Activated T-cell treated with anti-CD3 and anti-CD28 coated beads for 24 hours (primary cell): ENCODE data around the gene SMARCC2.
"Not testable (repeated sequence)": the region's sequence is repeated elsewhere in the genome, so short reads cannot be mapped to it uniquely, and the experiment has no call there.

ENCODE experiments used
- DNase-seq: peaks from one replicate; pipeline ENCODE4 v3.0.0-alpha.2; 2020; ENCODE audit warnings: low read depth

The SMARCC2 gene

DNA sequence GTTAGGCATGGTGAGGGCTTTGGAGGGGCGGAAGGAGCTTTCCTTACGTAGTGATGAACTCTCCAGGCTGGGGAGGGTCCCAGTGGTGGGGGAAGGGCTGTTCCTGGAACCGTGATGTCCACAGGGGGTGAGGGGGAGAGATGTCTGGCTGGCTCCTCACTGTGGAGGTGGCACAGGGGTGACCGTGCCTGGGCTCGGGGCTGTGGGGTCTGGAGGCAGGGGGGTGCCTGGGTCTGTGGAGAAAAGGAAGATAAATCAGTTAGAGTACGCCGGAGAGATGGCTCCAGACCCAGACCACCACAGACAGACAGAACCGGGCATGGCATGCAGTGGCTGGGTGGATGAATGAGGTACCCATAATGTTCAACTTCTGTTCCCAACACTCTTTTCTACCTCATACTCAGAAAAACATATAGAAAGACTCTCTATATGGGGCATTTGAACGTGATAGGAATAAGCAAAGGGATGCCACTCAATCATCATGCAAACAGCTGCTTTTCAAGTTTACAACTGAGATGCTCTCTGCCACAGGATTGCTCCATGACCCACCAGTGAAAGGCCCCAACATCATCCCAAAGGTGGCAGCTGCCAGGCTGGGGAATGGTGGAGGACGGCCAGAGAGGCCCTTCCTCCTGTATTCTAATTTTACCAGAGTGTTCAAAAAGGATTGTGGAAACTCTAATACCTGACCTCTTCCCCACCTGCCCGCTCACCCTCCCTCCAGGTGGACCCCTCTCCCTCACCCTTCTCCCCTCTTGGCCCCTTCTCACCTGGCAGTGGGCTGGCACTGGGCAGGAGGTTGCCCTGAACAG, 25.5 kb downstream of the SMARCC2 start:
- no peak for DNase-seq

- DNase-seq = no peak
These were observed 26.6 kb downstream of the SMARCC2 start for GRCh38 chr12:56162468-56163290.

DNA sequence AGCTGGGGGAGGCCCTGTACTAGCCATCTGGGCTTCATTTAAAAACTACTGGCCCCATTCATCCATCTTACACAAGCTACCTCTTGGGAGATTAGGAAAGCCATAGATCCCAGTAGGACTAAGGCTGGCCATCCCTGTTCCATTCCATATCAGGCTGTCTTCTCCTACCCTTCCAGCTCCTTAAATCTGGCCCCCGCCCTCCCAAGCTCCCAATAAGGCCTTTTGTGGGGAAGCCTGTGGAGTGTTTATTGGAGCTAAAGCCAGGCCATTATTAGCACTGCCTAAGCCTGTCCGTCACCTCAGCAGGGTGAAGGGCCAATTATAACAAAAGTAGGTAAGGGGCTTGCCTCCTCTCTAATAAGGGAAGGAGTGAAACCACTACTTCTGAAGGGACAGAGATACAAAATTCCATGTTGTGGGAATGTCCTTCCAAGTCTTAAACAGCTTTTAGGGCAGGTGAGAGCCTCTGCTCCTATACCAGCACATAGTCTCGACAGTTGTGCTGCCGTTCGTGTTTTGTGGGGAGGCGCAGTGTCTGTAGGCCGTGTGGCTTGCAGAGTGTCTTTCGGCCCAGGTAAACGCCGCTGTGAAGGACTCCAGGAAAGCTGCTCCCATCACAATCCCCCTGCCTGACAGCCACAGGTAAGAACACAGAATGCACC, 27.5 kb downstream of the SMARCC2 start:
- DNase-seq = no peak

DNA sequence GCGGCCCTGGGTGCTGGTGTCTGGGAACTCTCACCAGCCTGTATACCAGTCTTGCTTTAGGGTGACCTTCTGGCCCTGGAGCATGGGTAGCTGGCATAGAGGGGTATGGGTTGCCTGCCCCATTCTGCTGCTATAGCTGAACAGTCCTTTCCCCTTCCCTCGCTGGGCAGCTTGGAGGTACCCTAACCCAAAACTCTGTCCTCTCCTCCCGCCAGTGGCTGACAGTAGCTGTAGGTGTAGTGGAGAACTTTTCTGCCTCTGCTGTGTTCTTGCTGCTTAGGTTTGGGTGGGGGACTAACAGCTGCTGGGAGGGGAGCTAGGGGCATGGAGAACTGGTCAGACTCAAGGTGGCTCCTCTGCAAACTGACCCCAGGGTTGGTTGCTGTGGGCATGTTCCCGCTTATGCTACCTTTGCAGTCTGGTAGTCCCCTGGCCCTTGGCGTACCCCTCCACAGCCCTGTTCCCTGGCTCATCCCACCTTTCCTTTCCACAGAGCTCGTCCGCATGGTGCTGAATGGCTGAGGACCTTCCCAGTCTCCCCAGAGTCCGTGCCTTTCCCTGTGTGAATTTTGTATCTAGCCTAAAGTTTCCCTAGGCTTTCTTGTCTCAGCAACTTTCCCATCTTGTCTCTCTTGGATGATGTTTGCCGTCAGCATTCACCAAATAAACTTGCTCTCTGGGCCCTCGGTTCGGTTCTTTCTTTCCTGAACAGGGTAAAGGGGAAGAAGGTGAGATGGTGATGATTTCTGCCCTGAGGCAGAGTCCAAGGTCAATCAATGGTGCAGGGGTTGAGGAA, 28.2 kb downstream of the SMARCC2 start:
- no peak for DNase-seq

DNA sequence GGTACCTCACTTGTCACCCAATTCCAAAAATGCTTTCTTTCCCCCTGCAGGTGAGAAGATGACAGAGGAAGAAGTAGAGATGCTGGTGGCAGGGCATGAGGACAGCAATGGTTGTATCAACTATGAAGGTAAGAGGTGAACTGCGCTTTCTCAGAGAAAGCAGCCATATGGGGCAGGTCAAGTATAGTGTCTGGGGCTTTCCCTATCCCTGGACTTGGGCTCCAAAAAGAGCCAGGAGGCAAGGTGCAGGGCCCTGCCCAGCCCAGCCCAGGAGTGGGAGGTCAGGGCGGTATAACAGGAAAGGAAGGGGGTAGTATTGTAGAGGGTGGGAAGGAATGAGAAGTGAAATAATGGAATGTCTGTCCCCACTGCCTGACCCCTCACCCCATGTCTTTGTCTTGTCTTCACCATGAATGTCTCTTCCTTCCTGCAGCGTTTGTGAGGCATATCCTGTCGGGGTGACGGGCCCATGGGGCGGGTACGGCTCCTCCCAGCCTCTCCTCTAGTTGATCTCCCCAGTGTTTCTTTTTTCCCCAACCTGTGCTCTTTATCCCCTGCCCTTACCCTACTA, 29.0 kb downstream of the SMARCC2 start:
- peak; percentile 35 for DNase-seq

GRCh38 chr12:56159482-56160192, 29.6 kb downstream of the SMARCC2 start:
- no peak for DNase-seq

GRCh38 chr12:56158926-56159461, 30.3 kb downstream of the SMARCC2 start:
- DNase-seq = peak; percentile 15

DNA sequence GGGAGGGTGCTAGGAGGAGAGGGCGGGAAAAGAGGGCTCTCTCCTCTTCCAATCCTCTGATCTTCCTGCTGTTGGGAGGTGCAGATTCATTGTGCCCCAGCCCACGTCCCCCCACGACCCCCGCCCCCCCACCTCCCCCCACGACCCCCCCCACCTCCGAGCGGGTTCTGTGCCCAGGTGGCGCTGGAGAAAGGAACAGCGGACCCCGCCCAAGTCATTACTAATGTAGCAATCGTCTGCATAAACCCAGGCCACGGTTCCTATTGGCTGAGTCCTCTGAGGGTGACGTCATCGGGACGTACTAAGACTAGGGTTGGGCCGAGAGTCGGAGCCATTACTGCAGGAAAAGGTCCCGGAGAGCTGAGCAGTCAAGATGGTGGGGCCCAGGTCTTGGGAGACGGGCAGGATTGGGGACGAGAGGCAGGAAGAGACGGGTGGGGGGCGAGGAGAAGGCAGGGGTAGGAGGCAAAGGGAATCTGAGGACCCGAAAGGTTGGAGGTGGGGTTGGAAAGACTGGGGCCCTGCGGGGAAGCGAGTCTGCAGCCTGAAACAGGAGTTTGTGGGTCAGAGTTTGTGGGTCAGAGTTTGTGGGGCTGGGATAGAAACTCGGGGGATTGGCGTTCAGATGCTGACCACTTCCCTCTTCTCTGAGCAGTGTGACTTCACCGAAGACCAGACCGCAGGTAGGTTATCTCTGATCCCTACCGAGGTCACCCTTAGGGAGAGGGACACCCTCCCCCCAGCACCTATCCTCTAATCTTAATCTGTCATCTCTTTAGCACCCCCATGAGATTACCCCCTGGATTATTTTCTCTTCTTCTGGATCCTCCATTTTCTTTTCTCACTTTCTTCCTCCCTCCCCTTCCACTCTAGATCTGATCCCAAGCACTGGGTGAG, 31.0 kb downstream of the SMARCC2 start, which contains the start of gene MYL6:
MYL6 (plus strand) TSS at position 331 of the 897 bp plus-strand sequence; CDS start at position 374, 43 bp downstream.
- DNase-seq = peak; percentile 90

DNA sequence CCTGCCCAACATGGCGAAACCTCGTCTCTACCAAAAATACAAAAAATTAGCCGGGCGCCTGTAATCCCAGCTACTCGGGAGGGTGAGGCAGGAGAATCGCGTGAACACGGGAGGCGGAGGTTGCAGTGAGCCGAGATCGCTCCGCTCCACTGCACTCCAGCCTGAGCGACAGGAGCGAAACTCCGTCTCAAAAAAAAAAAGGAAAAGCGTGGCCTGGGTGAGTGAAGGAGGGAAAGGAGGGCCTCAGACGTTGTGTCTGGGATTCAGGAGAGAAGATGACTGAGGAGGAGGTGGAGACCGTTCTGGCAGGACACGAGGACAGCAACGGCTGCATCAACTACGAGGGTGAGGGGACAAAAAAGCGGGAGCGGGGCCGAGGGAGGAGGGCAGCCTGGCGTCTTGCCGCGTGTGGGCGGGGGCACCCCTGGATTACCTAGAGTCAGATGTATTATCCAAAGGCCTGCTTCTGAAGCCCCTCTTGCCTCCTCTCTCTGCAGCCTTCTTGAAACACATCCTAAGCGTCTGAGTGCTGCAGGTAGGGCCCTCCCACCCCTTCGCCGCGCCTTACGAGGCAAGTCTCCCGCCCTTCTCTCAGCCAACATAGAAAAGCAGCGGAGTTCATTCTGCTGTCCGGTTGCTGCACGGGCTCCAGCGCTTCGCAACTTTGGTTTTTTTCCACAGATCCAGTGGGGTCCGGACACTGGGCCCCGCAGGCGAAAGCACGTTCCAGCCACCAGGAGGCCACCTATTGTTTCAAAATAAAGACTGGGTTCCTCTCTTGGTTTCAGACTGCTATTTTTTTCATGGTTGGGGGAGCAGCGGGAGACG, 31.9 kb downstream of the SMARCC2 start:
- DNase-seq = peak; percentile 42

GRCh38 chr12:56156464-56157200, 32.7 kb downstream of the SMARCC2 start:
- DNase-seq = not testable (repeated sequence)

GRCh38 chr12:56155256-56155845, 33.9 kb downstream of the SMARCC2 start:
- no peak for DNase-seq

DNA sequence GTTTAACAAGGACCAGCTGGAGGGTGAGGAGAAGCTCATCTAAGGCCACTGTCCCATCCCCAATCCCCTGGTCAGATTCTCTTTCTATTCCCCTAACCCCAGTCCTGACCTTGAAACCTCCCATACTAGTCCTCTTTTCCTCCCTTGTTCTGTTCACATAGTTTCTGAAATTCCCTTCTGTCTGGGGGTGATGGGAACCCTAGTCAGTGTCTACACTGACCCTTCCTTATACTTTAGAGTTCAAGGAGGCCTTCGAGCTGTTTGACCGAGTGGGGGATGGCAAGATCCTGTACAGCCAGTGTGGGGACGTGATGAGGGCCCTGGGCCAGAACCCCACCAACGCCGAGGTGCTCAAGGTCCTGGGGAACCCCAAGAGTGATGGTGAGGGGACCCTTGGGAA, 34.5 kb downstream of the SMARCC2 start:
- no peak for DNase-seq

- no peak for DNase-seq
These were observed 35.0 kb downstream of the SMARCC2 start for GRCh38 chr12:56154246-56154771.

- no peak for DNase-seq
These were observed 35.6 kb downstream of the SMARCC2 start for GRCh38 chr12:56153678-56154065.

DNA sequence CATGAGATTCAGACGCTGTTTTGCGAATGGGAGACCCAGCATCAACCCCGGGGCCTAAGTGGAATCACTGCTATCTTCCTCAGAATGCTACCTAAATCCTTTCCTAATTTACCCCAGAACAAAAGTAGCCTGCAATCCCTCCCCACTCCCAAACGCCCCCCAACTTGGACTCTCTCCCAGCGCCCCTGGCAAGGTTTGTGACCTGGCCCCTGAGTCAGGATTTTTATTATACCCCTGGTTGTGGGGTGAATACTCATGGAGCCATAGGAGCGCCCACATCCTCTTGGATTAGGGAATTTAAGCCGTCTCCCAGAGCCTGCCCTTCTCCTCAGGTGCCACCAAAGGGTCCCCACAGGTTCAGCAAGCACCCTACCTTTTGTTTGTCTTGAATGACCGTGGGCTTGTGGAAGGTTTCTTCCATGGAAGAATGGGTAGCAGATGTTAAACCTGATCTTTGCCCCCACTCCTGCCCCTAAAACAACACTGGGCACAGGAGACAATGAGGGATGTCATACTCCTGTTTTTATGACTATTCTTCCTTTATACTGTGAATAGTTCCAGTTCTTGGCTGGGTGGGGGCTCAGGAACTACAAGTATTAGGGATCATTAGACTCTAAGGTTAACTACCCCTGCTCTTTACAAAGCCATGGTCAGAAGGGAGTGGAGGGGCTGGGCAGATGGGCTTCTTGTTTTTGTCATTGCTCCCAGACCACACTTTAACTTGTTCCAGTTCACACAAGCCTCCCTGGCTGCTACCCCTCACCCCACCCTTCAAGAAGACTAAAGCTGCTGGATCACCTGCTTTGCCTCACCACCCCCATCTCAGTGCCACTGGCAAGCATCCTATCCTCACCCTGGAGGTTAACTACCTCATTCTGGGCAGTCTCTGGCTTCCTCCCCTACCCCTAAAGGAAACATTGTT, 36.3 kb downstream of the SMARCC2 start:
- DNase-seq = no peak
